NCI-H2029 treated with DMSO at 0.1 percent for 48 hours (cell line): ENCODE data around the gene KIF6.

ENCODE experiments used
- DNase-seq: peaks from one replicate; lab custom pipeline; 2025; lab: John Stamatoyannopoulos, UW

The KIF6 gene

GRCh38 chr6:39347906-39348585, 377.2 kb downstream of the KIF6 start:
- peak; percentile 68 for DNase-seq

GRCh38 chr6:39347206-39347605, 378.0 kb downstream of the KIF6 start:
- DNase-seq = peak; percentile 64

- no peak for DNase-seq
These were observed 380.4 kb downstream of the KIF6 start for GRCh38 chr6:39344821-39345280.

GRCh38 chr6:39343396-39343870, 381.8 kb downstream of the KIF6 start:
- no peak for DNase-seq

- DNase-seq = peak; percentile 78
These were observed 382.4 kb downstream of the KIF6 start for GRCh38 chr6:39342692-39343395.

GRCh38 chr6:39341937-39342336, 383.3 kb downstream of the KIF6 start:
- DNase-seq = no peak

- no peak for DNase-seq
These were observed 383.9 kb downstream of the KIF6 start for GRCh38 chr6:39341352-39341751.

GRCh38 chr6:39339868-39340550, 385.2 kb downstream of the KIF6 start:
- peak; percentile 98 for DNase-seq

GRCh38 chr6:39339096-39339867, 385.9 kb downstream of the KIF6 start:
- no peak for DNase-seq

GRCh38 chr6:39338397-39338796, 386.8 kb downstream of the KIF6 start:
- DNase-seq = no peak

GRCh38 chr6:39335780-39336545, 389.2 kb downstream of the KIF6 start:
- no peak for DNase-seq

GRCh38 chr6:39333644-39334438, 391.4 kb downstream of the KIF6 start:
- no peak for DNase-seq

- DNase-seq = peak; percentile 65
These were observed 394.7 kb downstream of the KIF6 start for GRCh38 chr6:39330476-39330875.

GRCh38 chr6:39330057-39330456, 395.2 kb downstream of the KIF6 start:
- DNase-seq = peak; percentile 67

GRCh38 chr6:39328066-39328465, 397.1 kb downstream of the KIF6 start:
- no peak for DNase-seq

- DNase-seq = no peak
These were observed 397.7 kb downstream of the KIF6 start for GRCh38 chr6:39327507-39327906.

GRCh38 chr6:39322306-39322850, 402.8 kb downstream of the KIF6 start, which contains the start of gene KCNK16:
Gene KCNK16, minus strand, starts transcription at chr6:39322702. Its CDS starts 162 bp downstream, at chr6:39322540.
- peak; percentile 24 for DNase-seq

- DNase-seq = no peak
These were observed 403.4 kb downstream of the KIF6 start for GRCh38 chr6:39321761-39322160.

GRCh38 chr6:39320363-39320984, 404.7 kb downstream of the KIF6 start:
- DNase-seq = no peak
